ENCODE results near the gene PYDC2.

GRCh38 chr3:191426311-191426710 is 34.7 kb upstream of the PYDC2 start:
- TF ChIP-seq POLR2A (IDR thresholded peaks at IDR 0.05), result no peak
- TF ChIP-seq EP300 (IDR thresholded peaks at IDR 0.05), result no peak
